Upper lobe of left lung (tissue), 6 donors: ENCODE results near the gene PPFIA4. TPM values are rescaled to one million over a fixed set of nuclear protein-coding genes. Genes with fewer than 3 reads are reported as not detected.

ENCODE experiments used
- ATAC-seq, 2 donors: fragments of 200-7000 bp; cut with Tn5 transposase; one replicate each; pipeline ENCODE4 v1.9.1; 2022; ENCODE audit warnings: mild to moderate bottlenecking in 2 of 2, moderate library complexity in 2 of 2; ENCODE audit not compliant: low FRiP score in 2 of 2
- DNase-seq, 2 donors: peaks; one replicate each; pipeline ENCODE4 v3.0.0-alpha.2; 2019 to 2020
- H3K27ac ChIP-seq, 4 donors: fragments of 200-600 bp; sonication (generic); one replicate each; pipeline ENCODE4 v1.5.1; 2016 to 2019
- H3K27me3 ChIP-seq, 4 donors: fragments of 200-600 bp; sonication (generic); one replicate each; pipeline ENCODE4 v1.5.1; 2017 to 2019
- H3K36me3 ChIP-seq, 4 donors: fragments of 200-600 bp; sonication (generic); one replicate each; pipeline ENCODE4 v1.5.1; 2016 to 2019
- H3K4me1 ChIP-seq, 4 donors: fragments of 200-600 bp; sonication (generic); one replicate each; pipeline ENCODE4 v1.5.1; 2018 to 2019
- H3K4me3 ChIP-seq, 4 donors: fragments of 200-600 bp; sonication (generic); one replicate each; pipeline ENCODE4 v1.5.1; 2017 to 2019; ENCODE audit warnings: mild to moderate bottlenecking in 2 of 4, moderate library complexity in 1 of 4
- H3K9me3 ChIP-seq, 4 donors: fragments of 200-600 bp; sonication (generic); one replicate each; pipeline ENCODE4 v1.5.1; 2018 to 2019
- EP300 ChIP-seq, 4 donors: sonication (generic); formaldehyde crosslinking; IDR thresholded peaks; one replicate each; pipeline ENCODE4 v1.5.1; 2017; ENCODE audit warnings: antibody characterized with exemption in 4 of 4, control low read depth in 2 of 4
- POLR2A ChIP-seq, 4 donors: fragments of 450-650 bp; IDR thresholded peaks; one replicate each; pipeline ENCODE4 v1.5.1; 2016 to 2017; ENCODE audit warnings: antibody characterized with exemption in 4 of 4, mild to moderate bottlenecking in 2 of 4
- POLR2AphosphoS5 ChIP-seq, 2 donors: sonication (generic); formaldehyde crosslinking; IDR thresholded peaks; one replicate each; pipeline ENCODE4 v1.5.1; 2017; ENCODE audit warnings: antibody characterized with exemption in 2 of 2
- WGBS, 2 donors: methylation state at CpG; one replicate each; pipeline ENCODE4 v1.1.5; 2017 to 2018; 5-methylcytosine and 5-hydroxymethylcytosine counted together
- total RNA-seq, 6 donors: library from RNA; depleted of rRNA in 4 of 6; stranded (reverse); fragments of >200 nt in 4 of 6; gene quantifications; one replicate each; pipeline versions ENCODE4 v1.1.0 to v1.2.1, GENCODE V29; 2016 to 2021
- TF ChIP-seq, protein P1 (sequence below), 6 experiments: fragments of 450-650 bp in 4 of 6; fragments of 200-600 bp in 2 of 6; sonication (generic) in 2 of 6; IDR thresholded peaks; one replicate each; pipeline ENCODE4 v1.5.1; 2016 to 2019; ENCODE audit warnings: antibody characterized with exemption in 6 of 6
- donor health status: DM: no; HTN: no; CAD: no; lungs with moderate emphysema.
- donor health status: DM: no; HTN: yes; CAD: no; lungs with severe emphysema.

Gene PPFIA4
- total RNA-seq, 6 donors from 2014 or later: 0.63 to 9.7 (median 1.6) TPM

GRCh38 chr1:203126866-203127665, 100.8 kb downstream of the PPFIA4 start:
- DNase-seq (no peak), ATAC-seq (peak in 1 of 2 donors; percentile 18)
- WGBS, 2 donors: 23 to 25% methylated on average over 8 to 12 of the region's 12 CpGs
- TF ChIP-seq EP300 (IDR thresholded peaks at IDR 0.05) (no peak), POLR2AphosphoS5 (IDR thresholded peaks at IDR 0.05) (no peak), POLR2A (IDR thresholded peaks at IDR 0.05) (no peak)
- TF ChIP-seq, protein P1, sequence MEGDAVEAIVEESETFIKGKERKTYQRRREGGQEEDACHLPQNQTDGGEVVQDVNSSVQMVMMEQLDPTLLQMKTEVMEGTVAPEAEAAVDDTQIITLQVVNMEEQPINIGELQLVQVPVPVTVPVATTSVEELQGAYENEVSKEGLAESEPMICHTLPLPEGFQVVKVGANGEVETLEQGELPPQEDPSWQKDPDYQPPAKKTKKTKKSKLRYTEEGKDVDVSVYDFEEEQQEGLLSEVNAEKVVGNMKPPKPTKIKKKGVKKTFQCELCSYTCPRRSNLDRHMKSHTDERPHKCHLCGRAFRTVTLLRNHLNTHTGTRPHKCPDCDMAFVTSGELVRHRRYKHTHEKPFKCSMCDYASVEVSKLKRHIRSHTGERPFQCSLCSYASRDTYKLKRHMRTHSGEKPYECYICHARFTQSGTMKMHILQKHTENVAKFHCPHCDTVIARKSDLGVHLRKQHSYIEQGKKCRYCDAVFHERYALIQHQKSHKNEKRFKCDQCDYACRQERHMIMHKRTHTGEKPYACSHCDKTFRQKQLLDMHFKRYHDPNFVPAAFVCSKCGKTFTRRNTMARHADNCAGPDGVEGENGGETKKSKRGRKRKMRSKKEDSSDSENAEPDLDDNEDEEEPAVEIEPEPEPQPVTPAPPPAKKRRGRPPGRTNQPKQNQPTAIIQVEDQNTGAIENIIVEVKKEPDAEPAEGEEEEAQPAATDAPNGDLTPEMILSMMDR (IDR thresholded peaks at IDR 0.05): no peak
- Histone ChIP-seq H3K36me3 (no peaks in the 10 kb centered on the region), H3K4me3 (peak overlapping the region in 3 of 4 donors; percentile 29 to 42 (median 37)), H3K9me3 (no peaks in the 10 kb centered on the region), H3K27ac (no peak overlapping the region), H3K27me3 (peaks cover 0 to 14% (median 4%) of the 10 kb centered on the region in 4 donors), H3K4me1 (peaks cover 34 to 39% (median 38%) of the 10 kb centered on the region in 4 donors)

DNA sequence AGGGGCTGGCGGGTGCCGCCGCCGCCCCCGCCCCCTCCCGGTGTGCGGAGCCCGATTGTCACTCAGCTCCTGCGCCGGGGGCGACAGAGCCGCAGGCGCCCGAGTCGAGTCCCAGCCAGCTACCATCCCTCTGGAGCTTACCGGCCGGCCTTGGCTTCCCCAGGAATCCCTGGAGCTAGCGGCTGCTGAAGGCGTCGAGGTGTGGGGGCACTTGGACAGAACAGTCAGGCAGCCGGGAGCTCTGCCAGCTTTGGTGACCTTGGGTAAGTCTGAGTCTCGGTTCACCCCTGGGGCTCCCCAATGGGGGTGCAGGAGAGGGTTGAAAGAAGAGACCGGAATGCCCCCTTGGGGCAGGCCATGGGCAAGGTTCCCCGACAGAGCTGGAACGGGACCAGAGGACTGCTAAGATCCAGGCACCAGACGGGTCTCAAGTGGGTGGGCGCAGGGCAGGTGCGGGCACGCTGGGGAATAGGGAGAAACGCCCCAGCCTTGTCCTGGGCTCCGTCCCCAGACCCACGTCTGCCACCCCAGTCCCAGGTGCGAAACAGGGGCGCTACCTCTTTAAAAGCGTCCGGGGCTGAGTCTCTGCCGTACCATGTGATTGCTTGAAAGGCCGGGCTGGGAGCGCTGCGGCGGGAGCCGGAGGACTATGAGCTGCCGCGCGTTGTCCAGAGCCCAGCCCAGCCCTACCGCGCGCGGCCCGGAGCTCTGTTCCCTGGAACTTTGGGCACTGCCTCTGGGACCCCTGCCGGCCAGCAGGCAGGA, 101.6 kb downstream of the PPFIA4 start, which contains the start of gene ADORA1:
Gene ADORA1, plus strand, starts transcription at position 61 of the 765 bp plus-strand sequence. CDS start 1,116 bp downstream, outside the sequence.
- Histone ChIP-seq H3K27ac (peak within 1 kb of the TSS in 1 of 4 donors; percentile 8), H3K9me3 (no peaks in the 10 kb centered on the region), H3K4me3 (peak within 1 kb of the TSS in 3 of 4 donors; percentile 29 to 42 (median 37)), H3K36me3 (no peaks in the 10 kb centered on the region), H3K4me1 (peaks cover 34 to 39% (median 38%) of the 10 kb centered on the region in 4 donors), H3K27me3 (peaks cover 0 to 14% (median 4%) of the 10 kb centered on the region in 4 donors)
- ATAC-seq (peak; percentile 84 to 89), DNase-seq (peak; percentile 71 to 91)
- TF ChIP-seq POLR2AphosphoS5 (IDR thresholded peaks at IDR 0.05) (no peak), POLR2A (IDR thresholded peaks at IDR 0.05) (no peak), EP300 (IDR thresholded peaks at IDR 0.05) (no peak)
- TF ChIP-seq, protein P1 (IDR thresholded peaks at IDR 0.05): no peak
- WGBS, 2 donors: 1 to 2% methylated on average over 14 to 42 of the region's 51 CpGs

GRCh38 chr1:203128431-203128715, 102.1 kb downstream of the PPFIA4 start:
- Histone ChIP-seq H3K9me3 (no peaks in the 10 kb centered on the region), H3K27ac (peak overlapping the region in 1 of 4 donors; percentile 8), H3K4me1 (peaks cover 34 to 39% (median 38%) of the 10 kb centered on the region in 4 donors), H3K4me3 (peak overlapping the region in 3 of 4 donors; percentile 29 to 42 (median 37)), H3K36me3 (no peaks in the 10 kb centered on the region), H3K27me3 (peaks cover 0 to 14% (median 4%) of the 10 kb centered on the region in 4 donors)
- DNase-seq (no peak), ATAC-seq (no peak)
- WGBS, 2 donors: 32 to 43% methylated on average over 2 to 7 of the region's 7 CpGs
- no peak for TF ChIP-seq EP300 (IDR thresholded peaks at IDR 0.05)
- TF ChIP-seq, protein P1 (IDR thresholded peaks at IDR 0.05): no peak
- TF ChIP-seq POLR2A (IDR thresholded peaks at IDR 0.05): no peak
- no peak for TF ChIP-seq POLR2AphosphoS5 (IDR thresholded peaks at IDR 0.05)

Other genes with a start within 250 kb of the PPFIA4 start
- 100 to 1,000 TPM in 1 of 6 donors, 10 to 100 TPM in 5; 42.2 to 102 (median 51.6) TPM for gene KDM5B, start 218.1 kb upstream of the PPFIA4 start, total RNA-seq
- 1 to 10 TPM in 3 of 6 donors, under 1 TPM in 1, not detected in 2; 0.86 to 3.8 (median 1.6) TPM for gene PCAT6, start 215.5 kb upstream of the PPFIA4 start, total RNA-seq
- 10 to 100 TPM in 2 of 6 donors, 1 to 10 TPM in 4; 2.0 to 11.7 (median 7.9) TPM for gene RABIF, start 137.3 kb upstream of the PPFIA4 start, total RNA-seq
- 10 to 100 TPM; 12.0 to 25.1 (median 19.9) TPM for gene KLHL12, start 99.3 kb upstream of the PPFIA4 start, total RNA-seq
- gene ADIPOR1, start 68.2 kb upstream of the PPFIA4 start, total RNA-seq: 100 to 1,000 TPM in 4 of 6 donors, 10 to 100 TPM in 2; 57.6 to 157 (median 125) TPM
- gene CYB5R1, start 59.2 kb upstream of the PPFIA4 start, total RNA-seq: 10 to 100 TPM; 25.1 to 81.2 (median 68.2) TPM
- gene TMEM183A, start 19.1 kb upstream of the PPFIA4 start, total RNA-seq: 10 to 100 TPM; 45.4 to 71.9 (median 68.1) TPM
- not detected for gene MYOG, start 59.5 kb downstream of the PPFIA4 start, total RNA-seq
- 1 to 10 TPM in 4 of 6 donors, under 1 TPM in 2; 0.20 to 5.4 (median 3.1) TPM for gene ADORA1, start 101.2 kb downstream of the PPFIA4 start, total RNA-seq
- gene MYBPH, start 149.3 kb downstream of the PPFIA4 start, total RNA-seq: under 1 TPM in 3 of 6 donors, not detected in 3; 0.13 to 0.39 (median 0.15) TPM
- gene CHI3L1, start 160.2 kb downstream of the PPFIA4 start, total RNA-seq: 10 to 100 TPM; 12.3 to 68.4 (median 52.4) TPM
- 10 to 100 TPM in 2 of 6 donors, 1 to 10 TPM in 4; 2.0 to 97.4 (median 3.7) TPM for gene CHIT1, start 203.2 kb downstream of the PPFIA4 start, total RNA-seq